ENCODE data around the gene CMTM7. TPM values are rescaled to one million over a fixed set of nuclear protein-coding genes. Genes with fewer than 3 reads are reported as not detected.
A peak's percentile ranks its signal among the peaks of the same experiment; 100 is the strongest.

The CMTM7 gene, protein sequence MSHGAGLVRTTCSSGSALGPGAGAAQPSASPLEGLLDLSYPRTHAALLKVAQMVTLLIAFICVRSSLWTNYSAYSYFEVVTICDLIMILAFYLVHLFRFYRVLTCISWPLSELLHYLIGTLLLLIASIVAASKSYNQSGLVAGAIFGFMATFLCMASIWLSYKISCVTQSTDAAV
- total RNA-seq, result 11.0 TPM

DNA sequence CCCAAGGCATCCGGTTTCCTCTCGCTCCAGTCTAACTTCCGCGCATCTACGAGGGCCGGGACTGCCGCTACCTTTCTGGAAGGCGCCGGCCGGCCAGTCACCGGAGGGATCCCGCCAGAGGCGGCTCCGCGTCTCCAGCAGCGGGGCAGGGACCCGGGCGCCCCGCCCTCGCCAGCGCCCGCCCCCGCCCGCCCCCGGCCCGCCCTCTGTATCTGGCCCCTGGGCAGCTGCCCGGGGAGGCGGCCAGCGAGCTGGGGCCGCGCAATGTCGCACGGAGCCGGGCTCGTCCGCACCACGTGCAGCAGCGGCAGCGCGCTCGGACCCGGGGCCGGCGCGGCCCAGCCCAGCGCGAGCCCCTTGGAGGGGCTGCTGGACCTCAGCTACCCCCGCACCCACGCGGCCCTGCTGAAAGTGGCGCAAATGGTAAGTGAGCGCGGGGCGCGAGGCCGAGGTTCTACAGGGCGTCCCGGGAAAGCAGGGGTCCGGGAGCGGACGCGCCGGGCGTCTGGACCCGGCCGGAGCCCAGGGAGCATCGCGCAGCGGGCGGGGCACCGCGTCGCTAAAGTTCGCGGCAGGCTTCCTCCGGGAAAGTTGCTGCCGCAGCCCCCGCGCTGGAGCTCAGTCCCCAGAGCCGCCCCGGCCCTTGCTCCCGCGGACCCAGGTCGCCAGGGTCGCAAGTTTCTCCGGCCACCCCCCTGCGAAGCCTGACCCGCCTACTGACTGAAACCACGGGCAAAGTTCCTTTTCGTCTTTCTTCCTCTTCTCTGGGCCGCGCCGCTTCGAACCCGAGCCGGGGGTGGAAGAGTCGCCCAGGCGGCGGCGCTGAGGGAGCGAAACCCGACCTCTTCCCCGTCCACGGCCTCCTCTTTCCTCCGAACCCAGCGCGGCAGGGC lies at the start of gene CMTM7:
Gene CMTM7 (plus strand): TSS at position 211 of the 893 bp plus-strand sequence. CDS start 54 bp downstream, at position 265.
- Histone ChIP-seq H3K9me3 (no peaks in the 10 kb centered on the region), H3K27ac (peak within 1 kb of the TSS; percentile 80), H3K4me1 (no peaks in the 10 kb centered on the region), H3K36me3 (no peaks in the 10 kb centered on the region), H3K4me3 (peak within 1 kb of the TSS; percentile 63 to 71), H3K27me3 (no peaks in the 10 kb centered on the region)
- DNase-seq (ENCODE audit: extremely low spot score in 2 of 2), result no peak
- intact Hi-C loops (cut with DNase I), result loop anchor here (10.0 kb wide), 1 partner anchor 73 kb away; no protein-coding TSS in a partner anchor
- TF ChIP-seq POLR2AphosphoS5 (IDR thresholded peaks at IDR 0.05; ENCODE audit: insufficient read depth in 1 of 2, low read depth in 1 of 2) (peak in 1 of 2 donors; percentile 55), POLR2A (IDR thresholded peaks at IDR 0.05) (peak in 1 of 2 donors; percentile 53)
- TF ChIP-seq, protein P1, sequence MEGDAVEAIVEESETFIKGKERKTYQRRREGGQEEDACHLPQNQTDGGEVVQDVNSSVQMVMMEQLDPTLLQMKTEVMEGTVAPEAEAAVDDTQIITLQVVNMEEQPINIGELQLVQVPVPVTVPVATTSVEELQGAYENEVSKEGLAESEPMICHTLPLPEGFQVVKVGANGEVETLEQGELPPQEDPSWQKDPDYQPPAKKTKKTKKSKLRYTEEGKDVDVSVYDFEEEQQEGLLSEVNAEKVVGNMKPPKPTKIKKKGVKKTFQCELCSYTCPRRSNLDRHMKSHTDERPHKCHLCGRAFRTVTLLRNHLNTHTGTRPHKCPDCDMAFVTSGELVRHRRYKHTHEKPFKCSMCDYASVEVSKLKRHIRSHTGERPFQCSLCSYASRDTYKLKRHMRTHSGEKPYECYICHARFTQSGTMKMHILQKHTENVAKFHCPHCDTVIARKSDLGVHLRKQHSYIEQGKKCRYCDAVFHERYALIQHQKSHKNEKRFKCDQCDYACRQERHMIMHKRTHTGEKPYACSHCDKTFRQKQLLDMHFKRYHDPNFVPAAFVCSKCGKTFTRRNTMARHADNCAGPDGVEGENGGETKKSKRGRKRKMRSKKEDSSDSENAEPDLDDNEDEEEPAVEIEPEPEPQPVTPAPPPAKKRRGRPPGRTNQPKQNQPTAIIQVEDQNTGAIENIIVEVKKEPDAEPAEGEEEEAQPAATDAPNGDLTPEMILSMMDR (IDR thresholded peaks at IDR 0.05), result no peak

DNA sequence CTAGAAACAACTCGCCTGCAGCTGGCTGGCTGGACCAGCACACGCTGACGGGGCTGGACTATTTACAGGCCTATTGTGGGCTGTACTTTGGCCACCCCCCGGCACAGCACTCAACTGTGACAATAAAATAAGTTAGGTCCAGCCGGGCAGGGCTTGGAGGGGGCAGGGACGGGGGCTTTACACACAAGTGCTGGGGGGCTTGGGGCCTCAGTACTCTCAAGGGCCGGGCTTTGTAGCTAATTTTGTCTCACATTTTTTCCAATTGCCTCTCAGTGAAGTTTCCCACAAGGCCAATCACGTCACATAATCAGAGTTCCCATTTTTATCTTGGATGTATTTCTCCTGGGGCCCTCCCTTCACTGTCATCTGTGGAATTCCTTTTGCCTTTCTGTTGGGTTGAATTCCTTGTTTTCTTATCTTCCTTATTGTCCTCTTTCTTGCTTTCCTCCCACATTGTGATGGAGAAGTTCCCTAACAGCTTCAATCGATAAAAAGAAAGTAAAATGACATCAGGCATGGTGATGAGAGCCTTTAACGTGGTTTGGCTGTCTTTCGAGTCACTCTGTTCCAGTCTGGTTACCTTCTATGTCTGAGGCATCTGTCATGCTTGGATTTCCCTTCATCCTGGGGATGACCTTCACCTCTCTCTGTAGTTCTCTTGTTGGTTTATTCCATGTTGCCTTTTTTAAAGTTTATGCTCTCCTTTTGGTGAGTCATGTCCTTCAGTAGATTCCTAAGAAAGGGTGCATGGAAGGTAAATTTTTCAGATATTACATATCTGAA lies 44.1 kb upstream of the CMTM7 start:
- no peak for DNase-seq (ENCODE audit: extremely low spot score in 2 of 2)
- intact Hi-C loops (cut with DNase I), result no loop called here
- H3K27ac ChIP-seq, result no peak overlapping the region

DNA sequence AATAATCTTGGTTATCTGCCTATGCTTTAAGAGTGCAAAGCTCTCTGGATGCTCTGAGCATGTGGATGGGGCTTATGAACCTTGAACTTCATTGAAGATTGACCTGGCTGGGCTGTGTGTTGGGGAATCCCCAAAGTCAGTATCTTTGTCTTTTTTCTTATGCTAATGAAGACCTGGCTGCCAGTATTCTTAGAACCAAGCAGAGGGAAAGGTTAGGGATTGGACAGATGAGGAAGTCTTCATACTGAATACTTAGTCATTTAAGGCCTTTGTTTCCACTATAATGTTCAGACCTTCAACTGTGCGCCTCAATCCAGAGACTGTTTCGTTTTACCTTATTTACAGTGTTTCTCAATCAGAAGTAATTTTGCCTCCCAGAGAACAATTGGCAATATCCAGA lies 42.5 kb upstream of the CMTM7 start:
- intact Hi-C loops (cut with DNase I), result no loop called here
- H3K4me3 ChIP-seq, result no peak overlapping the region

More for the DNA sequence above, 44.1 kb upstream of the CMTM7 start:
- Histone ChIP-seq H3K36me3 (no peaks in the 10 kb centered on the region), H3K4me1 (no peaks in the 10 kb centered on the region), H3K4me3 (no peak overlapping the region), H3K9me3 (no peaks in the 10 kb centered on the region), H3K27me3 (no peaks in the 10 kb centered on the region)
- TF ChIP-seq POLR2AphosphoS5 (IDR thresholded peaks at IDR 0.05; ENCODE audit: insufficient read depth in 1 of 2, low read depth in 1 of 2) (no peak), POLR2A (IDR thresholded peaks at IDR 0.05) (no peak)
- TF ChIP-seq, protein P1 (IDR thresholded peaks at IDR 0.05), result no peak

DNA sequence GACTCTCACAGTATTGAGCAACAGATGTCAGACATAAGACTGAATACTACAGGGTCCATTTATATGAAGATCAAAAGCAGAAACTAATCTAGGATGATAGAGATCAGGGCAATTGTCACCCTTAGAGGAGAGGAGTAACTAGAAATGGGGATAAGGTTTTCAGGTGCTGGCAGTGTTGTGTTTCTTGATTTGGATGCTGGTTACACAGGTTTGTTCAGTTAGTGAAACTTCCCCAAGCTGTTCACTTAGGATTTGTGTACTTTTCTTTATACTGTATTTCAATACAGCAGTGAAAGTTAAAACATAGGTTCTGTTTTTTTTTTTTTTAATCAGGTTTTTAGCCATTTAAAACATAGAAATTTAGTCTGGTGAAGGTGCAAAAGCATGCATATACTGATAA lies 39.1 kb upstream of the CMTM7 start:
- H3K4me1 ChIP-seq, result no peaks in the 10 kb centered on the region
- H3K36me3 ChIP-seq, result no peaks in the 10 kb centered on the region
- TF ChIP-seq, protein P1 (IDR thresholded peaks at IDR 0.05), result no peak
- TF ChIP-seq POLR2A (IDR thresholded peaks at IDR 0.05), result no peak
- TF ChIP-seq POLR2AphosphoS5 (IDR thresholded peaks at IDR 0.05; ENCODE audit: insufficient read depth in 1 of 2, low read depth in 1 of 2), result no peak
- H3K9me3 ChIP-seq, result no peaks in the 10 kb centered on the region
- intact Hi-C loops (cut with DNase I), result no loop called here
- no peak for DNase-seq (ENCODE audit: extremely low spot score in 2 of 2)
- H3K4me3 ChIP-seq, result no peak overlapping the region
- no peaks in the 10 kb centered on the region for H3K27me3 ChIP-seq
- H3K27ac ChIP-seq, result no peak overlapping the region

More for the DNA sequence above, 42.5 kb upstream of the CMTM7 start:
- H3K27me3 ChIP-seq, result no peaks in the 10 kb centered on the region
- H3K9me3 ChIP-seq, result no peaks in the 10 kb centered on the region
- no peaks in the 10 kb centered on the region for H3K36me3 ChIP-seq
- H3K27ac ChIP-seq, result no peak overlapping the region
- TF ChIP-seq POLR2A (IDR thresholded peaks at IDR 0.05) (no peak), POLR2AphosphoS5 (IDR thresholded peaks at IDR 0.05; ENCODE audit: insufficient read depth in 1 of 2, low read depth in 1 of 2) (no peak)
- TF ChIP-seq, protein P1 (IDR thresholded peaks at IDR 0.05), result no peak
- no peak for DNase-seq (ENCODE audit: extremely low spot score in 2 of 2)
- H3K4me1 ChIP-seq, result no peaks in the 10 kb centered on the region
